ENCODE results near the gene CTDSPL2. TPM values are rescaled to one million over a fixed set of nuclear protein-coding genes. Genes with fewer than 3 reads are reported as not detected.

Gene CTDSPL2
- polyA plus RNA-seq, 2 of the 4 experiments (the other 2 are of a cell fraction), result 15.4 to 50.1 TPM

GRCh38 chr15:44495562-44495961 is 68.1 kb downstream of the CTDSPL2 start:
- DNase-seq (ENCODE audit: low read depth in 1 of 2, low spot score in 1 of 2) (no peak), FAIRE-seq (no peak), ATAC-seq (no peak)
- H3K4me2 ChIP-seq, result no peak overlapping the region
- TF ChIP-seq CBX2 (IDR thresholded peaks at IDR 0.05; ENCODE audit: borderline replicate concordance, low read depth), result no peak
- no peaks in the 10 kb centered on the region for H3K9me3 ChIP-seq
- POLR2A ChIA-PET, result no interaction called here
- CTCF ChIA-PET, result interaction anchor here (0.6 kb wide), 1 partner anchor 557 kb away, joined by 3 read pairs; no protein-coding TSS in a partner anchor
- 89% methylated on average over 8 of the region's 8 CpGs for WGBS (ENCODE audit: missing lambda C conversion rate)
- no peak overlapping the region for H3K4me3 ChIP-seq
- H3K27ac ChIP-seq, result no peak overlapping the region
- H3K4me1 ChIP-seq, result peaks cover 4% of the 10 kb centered on the region; the same call in 2 of the 3 replicates

DNA sequence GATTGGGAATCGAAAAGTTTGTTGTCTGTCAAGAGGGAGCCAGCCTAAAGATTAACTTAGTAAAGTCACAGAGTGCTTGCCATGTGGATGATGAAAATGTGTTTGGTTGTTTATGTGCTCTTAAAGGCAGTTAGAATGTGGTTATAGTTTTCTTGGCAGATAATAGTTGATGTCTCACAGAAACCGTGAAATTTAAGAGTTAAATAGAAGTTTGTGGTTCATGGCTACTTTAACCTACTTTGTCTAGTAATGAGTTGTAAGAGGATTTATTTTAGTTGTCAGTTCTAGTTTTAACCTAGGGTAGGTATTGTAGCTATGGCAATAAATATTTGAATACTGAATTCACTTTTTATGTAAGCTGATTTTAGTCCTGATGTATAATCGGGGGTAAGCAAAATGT is 73.1 kb downstream of the CTDSPL2 start:
- FAIRE-seq, result no peak
- no peak for TF ChIP-seq KDM5A (IDR thresholded peaks at IDR 0.05)
- TF ChIP-seq RNF2 (IDR thresholded peaks at IDR 0.05; ENCODE audit: borderline replicate concordance, low read depth), result no peak
- TF ChIP-seq, protein P1, sequence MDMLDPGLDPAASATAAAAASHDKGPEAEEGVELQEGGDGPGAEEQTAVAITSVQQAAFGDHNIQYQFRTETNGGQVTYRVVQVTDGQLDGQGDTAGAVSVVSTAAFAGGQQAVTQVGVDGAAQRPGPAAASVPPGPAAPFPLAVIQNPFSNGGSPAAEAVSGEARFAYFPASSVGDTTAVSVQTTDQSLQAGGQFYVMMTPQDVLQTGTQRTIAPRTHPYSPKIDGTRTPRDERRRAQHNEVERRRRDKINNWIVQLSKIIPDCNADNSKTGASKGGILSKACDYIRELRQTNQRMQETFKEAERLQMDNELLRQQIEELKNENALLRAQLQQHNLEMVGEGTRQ (IDR thresholded peaks at IDR 0.05), result no peak
- TF ChIP-seq GATA3 (IDR thresholded peaks at IDR 0.05; ENCODE audit: borderline replicate concordance), result no peak
- no peak for TF ChIP-seq BHLHE40 (IDR thresholded peaks at IDR 0.05; ENCODE audit: low read depth, low read length)
- no peak for TF ChIP-seq CBX2 (IDR thresholded peaks at IDR 0.05; ENCODE audit: borderline replicate concordance, low read depth)
- TF ChIP-seq REST (IDR thresholded peaks at IDR 0.05), result no peak
- TF ChIP-seq CHD4 (IDR thresholded peaks at IDR 0.05; ENCODE audit: borderline replicate concordance), result no peak
- no peak for TF ChIP-seq CBX8 (IDR thresholded peaks at IDR 0.05)
- TF ChIP-seq HMGXB4 (CRISPR knock-in tag; IDR thresholded peaks at IDR 0.05; ENCODE audit: borderline replicate concordance), result no peak
- no peak for TF ChIP-seq CTCF (IDR thresholded peaks at IDR 0.05)
- no peak for TF ChIP-seq FOSB (CRISPR knock-in tag; IDR thresholded peaks at IDR 0.05)
- no peak for TF ChIP-seq MAX (IDR thresholded peaks at IDR 0.05)
- no peak for TF ChIP-seq RFX5 (IDR thresholded peaks at IDR 0.05)
- TF ChIP-seq NR3C1 (IDR thresholded peaks at IDR 0.05), result no peak
- TF ChIP-seq HOXB13 (CRISPR knock-in tag; IDR thresholded peaks at IDR 0.05; ENCODE audit: low read depth), result no peak
- TF ChIP-seq TFCP2L1 (CRISPR knock-in tag; IDR thresholded peaks at IDR 0.05), result no peak
- TF ChIP-seq HEYL (CRISPR knock-in tag; IDR thresholded peaks at IDR 0.05), result no peak
- TF ChIP-seq JUN (IDR thresholded peaks at IDR 0.05), result no peak
- no peak for TF ChIP-seq ZNF302 (CRISPR knock-in tag; IDR thresholded peaks at IDR 0.05)
- no peak for ATAC-seq
- DNase-seq (ENCODE audit: low read depth in 1 of 2, low spot score in 1 of 2), result no peak
- H3K4me3 ChIP-seq, result no peak overlapping the region
- CTCF ChIA-PET, result interaction anchor here (0.9 to 1.8 kb wide), 2 partner anchors 17 to 200 kb away, joined by 3 to 10 read pairs; no protein-coding TSS in a partner anchor
- POLR2A ChIA-PET, result no interaction called here
- no peaks in the 10 kb centered on the region for H3K9me3 ChIP-seq
- no peak overlapping the region for H3K27ac ChIP-seq
- no peak overlapping the region for H3K4me2 ChIP-seq
- no peaks in the 10 kb centered on the region for H3K4me1 ChIP-seq
- WGBS (ENCODE audit: missing lambda C conversion rate), result 36% methylated on average over 3 of the region's 3 CpGs
